GM21723 (cell line): ENCODE data around the gene GHDC.

Experiments used
- ATAC-seq: cut with Tn5 transposase; IDR thresholded peaks from one replicate; pipeline ENCODE4 v1.9.1; 2021; ENCODE audit warnings: mild to moderate bottlenecking, moderate library complexity; ENCODE audit not compliant: unreplicated experiment

GHDC gene

DNA sequence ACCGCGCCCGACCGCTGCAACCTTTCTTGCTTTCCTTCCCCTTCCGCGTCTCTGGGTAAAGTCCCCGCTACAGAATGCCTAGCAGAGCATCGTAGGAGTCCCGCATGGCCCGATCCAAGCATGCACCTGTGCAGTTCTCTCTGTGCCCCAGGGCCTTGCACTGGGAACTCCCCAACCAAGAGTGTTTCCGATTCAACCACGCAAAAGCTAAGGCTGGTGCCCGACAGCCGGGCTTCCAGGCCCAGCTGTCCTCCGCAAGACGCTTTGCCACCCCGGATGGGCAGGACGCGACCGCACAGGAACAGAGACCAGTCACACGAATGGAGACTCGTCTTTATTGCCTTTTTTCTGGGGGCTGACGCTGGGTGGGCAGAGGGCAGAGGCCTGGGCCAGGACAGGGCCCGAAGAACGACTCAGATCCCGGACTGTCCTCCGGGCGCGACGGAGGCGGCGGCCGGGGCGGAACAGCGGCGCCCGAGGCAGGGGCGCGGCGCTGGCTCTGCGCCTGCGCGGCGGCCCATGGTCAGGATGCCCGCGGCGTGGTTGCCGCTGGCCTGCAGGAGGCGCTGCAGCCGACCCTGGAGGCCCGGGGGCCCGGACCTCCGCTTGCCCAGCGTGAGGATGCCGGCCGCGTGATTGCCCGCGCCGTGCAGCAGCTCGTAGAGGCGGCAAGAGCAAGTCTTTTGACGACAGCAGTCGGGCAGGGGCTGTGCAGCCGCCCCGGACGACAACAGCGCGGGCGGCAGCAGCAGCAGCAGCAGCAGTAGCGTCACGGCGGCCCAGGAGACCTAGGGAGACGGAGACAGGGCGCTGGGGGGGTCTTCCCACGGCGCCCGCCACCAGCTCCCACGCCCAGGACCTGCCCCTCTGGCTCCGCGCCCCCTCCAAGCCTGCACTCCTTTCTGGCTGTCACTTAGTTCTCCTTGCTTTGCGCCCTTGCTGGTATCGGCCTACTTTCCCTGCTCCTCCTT is 10.3 kb downstream of the GHDC start:
- ATAC-seq: peak; percentile 67

GRCh38 chr17:42182927-42183734 is 11.2 kb downstream of the GHDC start:
- ATAC-seq: no peak

DNA sequence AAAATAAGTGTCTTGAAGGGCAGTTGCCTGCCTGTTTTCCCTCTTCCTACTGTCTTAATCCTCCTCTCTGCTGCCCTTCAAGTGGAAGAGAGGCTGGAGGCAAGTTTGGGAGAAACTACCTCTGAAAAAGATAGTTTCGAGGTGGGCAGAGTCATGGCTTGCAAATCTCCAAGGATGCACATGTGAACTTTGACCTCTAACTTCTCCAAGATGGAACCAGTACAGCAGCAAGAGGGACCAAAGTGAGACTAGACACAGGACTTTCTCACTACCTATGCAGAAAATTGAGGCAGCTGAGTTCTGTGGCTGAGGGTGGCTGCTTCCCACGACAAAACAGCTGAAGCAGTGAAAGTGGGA is 12.5 kb downstream of the GHDC start:
- no peak for ATAC-seq

GRCh38 chr17:42180922-42181850 is 13.1 kb downstream of the GHDC start, which contains the start of gene KCNH4:
TSS of gene KCNH4 (minus strand) at chr17:42181142. CDS start at chr17:42180945, 197 bp downstream.
- ATAC-seq: peak; percentile 31

GRCh38 chr17:42180411-42180921 is 13.8 kb downstream of the GHDC start:
- no peak for ATAC-seq

GRCh38 chr17:42179911-42180410 is 14.3 kb downstream of the GHDC start:
- no peak for ATAC-seq

DNA sequence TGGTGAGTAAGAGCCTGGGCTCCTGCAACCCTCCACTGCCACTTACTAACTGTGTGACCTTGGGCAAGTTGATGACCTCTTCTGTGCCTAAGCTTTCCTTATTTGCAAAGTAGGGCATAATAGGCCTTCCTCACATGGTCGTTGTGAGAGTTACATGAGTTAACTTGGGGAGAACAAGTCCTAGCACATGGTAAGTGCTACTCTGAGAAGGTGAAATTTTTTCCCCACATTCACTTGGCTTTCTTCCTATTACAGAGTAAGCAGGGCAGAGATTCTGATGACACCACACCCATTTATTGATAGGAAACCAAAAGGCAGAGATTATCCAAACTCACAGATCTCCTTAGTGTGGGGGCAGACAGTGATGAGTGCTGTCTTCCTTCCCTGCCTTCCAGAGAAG is 15.0 kb downstream of the GHDC start:
- no peak for ATAC-seq

- ATAC-seq: no peak
Measured at GRCh38 chr17:42178817-42179216, 15.5 kb downstream of the GHDC start.

- no peak for ATAC-seq
Measured at GRCh38 chr17:42177684-42178083, 16.6 kb downstream of the GHDC start.

DNA sequence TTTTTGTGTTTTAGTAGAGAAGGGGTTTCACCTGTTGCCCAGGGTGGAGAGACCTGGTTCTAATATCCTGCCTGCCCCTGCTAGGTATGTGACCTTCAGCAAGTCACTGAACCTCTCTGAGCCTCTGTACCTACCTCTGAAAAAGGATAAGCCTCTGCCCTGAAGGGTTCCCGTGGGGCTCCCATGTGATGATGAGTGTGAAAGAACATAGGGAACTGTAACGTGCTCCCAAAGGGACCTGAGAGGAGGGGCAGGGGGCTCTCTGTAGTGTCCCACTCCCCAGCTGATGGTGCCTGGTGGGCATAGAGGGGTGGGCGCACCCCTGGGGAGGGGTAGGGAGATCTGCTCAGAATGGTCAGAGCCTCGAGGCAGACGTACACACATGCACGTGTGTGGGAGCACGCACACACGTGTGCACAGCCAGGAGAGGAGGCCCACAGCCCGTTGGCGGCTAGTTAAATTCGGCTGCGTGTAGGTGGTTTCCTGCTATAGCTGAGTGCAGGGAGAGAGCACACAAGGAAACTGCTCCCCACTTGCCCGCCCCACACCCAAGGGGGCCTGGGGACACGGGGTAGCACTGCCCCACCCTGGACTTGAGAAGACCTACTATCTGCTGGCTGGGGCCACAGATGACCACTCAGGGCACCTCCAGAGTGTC is 20.0 kb downstream of the GHDC start:
- ATAC-seq: no peak

DNA sequence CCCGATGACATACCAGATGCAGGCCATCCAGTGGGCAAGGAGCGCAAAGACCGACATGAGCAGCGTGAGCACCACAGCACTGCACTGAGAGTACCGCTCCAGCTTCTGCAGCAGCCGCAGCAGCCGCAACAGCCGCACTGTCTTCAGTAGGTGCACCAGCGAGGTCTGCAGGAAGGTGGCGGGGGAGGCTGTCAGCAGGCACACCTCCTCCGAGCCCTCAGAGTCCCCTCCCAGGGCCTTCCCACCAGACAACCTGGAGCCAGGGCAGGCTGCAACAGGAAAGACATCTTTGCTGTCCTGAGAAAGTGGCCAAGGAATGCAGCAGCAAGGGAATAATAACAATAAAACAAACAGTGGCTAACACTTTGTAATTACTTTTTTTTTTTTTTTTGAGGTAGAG is 22.5 kb downstream of the GHDC start:
- ATAC-seq: no peak

DNA sequence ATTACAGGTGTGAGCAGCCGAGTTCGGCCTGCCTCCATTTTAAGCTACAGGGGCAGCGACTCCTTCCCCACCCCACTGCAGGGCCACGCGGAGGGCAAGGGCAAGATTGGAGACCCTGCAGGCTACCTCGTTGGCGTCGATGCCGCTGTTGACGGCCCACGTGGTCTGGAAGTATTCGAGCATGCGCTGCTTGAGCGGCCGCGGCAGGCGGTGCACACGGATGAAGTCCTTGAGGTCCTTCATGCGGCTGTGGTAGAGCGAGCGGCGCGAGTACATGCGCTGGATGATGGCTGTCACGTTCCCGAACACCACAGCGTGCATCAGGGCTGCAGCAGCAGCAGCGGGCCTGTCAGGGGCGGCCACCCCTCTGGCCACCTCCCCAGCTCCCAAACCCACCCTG is 24.9 kb downstream of the GHDC start:
- ATAC-seq: no peak

GRCh38 chr17:42167807-42168206 is 26.5 kb downstream of the GHDC start:
- ATAC-seq: no peak

DNA sequence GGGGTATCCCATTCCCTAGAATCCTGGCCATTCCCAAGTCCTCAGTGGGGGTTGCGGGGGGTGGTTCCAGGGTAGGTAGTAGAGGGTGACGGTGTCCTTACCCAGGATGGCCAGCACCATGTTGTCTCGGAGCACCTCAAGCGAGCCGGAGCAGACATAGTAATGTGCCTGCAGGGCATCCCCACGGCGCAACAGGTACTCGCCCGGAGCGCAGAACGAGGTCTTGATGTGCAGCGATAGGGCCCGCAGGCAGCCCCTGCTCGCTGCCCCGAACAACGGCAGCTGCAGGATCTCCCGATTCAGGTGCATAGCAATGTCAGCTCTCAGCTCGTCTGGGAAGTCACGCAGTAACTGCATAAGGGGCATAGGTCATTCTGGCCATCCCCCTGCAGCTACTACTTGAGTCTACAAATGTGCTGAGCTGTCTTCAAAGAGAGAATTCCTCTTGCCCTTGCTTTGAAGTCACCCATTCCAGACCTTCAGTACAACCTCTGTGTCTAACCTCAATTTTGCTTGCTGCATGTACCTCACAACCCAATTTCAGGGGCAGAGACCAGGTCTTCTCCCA is 28.0 kb downstream of the GHDC start:
- no peak for ATAC-seq

DNA sequence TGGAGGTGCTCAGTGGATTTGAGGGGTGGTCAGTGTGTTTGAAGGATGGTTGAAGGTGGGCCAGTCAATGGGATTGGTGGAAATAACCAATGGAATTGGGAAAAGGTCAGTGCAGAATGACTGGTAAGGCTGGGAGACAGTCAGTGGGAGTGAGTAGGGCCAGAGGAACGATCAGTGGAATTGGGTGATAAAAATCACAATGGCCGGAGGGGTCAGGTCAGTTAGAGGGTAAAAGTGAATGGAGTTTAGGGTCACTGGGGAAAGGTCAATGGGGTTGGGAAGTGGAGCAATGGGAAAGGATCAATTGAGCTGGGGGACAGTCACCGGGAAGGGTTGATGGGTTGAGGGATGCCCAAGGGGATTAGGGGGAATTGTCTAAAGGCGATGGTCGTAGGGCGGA is 28.5 kb downstream of the GHDC start:
- ATAC-seq: no peak

DNA sequence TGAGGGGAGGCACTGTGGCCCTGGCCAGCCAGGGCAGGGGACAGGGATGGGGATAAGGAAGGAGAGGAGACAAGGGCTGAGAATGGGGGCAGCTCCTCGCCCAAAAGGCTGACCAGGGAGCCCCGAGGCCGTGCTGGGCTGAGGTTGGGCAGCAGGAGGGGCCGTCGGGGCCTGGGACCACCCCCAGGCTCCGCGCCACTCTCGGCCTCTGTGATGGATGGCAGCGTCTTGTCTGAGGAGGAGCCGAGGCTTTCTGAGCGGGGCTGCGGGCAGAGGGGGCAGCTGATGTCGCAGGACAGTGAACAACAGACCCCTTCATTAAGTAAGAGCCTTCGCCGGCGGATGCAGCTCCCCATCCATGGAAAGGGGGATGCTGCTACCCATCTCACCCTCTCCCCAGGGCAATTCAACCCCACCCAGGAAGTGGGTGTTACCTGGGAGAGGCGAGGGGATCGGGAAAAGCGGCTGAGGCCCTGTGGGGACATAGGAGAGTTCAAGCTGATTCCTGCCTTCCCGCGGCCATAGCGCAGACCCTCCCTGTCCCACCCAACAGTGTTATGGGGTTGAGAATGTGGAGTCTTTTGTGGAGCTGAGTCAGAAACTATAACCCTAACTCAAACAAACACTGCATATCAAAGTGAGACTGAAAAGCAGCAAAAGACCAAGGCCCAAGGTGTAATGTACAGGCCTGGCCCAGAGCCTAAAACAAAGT is 30.4 kb downstream of the GHDC start:
- no peak for ATAC-seq

- ATAC-seq: no peak
Measured at GRCh38 chr17:42163113-42163512, 31.2 kb downstream of the GHDC start.

- ATAC-seq: no peak
Measured at GRCh38 chr17:42160531-42160910, 33.8 kb downstream of the GHDC start.
